RWPE2 (cell line): ENCODE measurements around the gene PLSCR4.

Experiments
- ATAC-seq: fragments of 200-7000 bp; cut with Tn5 transposase; 3 replicates; pipeline ENCODE4 v1.9.1; 2021; ENCODE audit warnings: low read depth
- DNase-seq: peaks from one replicate; pipeline ENCODE4 v3.0.0-alpha.2; 2020; ENCODE audit warnings: low spot score
- H3K27ac ChIP-seq: fragments of 450-650 bp; 2 replicates; pipeline ENCODE4 v1.5.1; 2017; ENCODE audit warnings: mild to moderate bottlenecking; ENCODE audit not compliant: poor library complexity, severe bottlenecking
- H3K27me3 ChIP-seq: fragments of 250-450 bp; sonication (Bioruptor Pico); 2 replicates; pipeline ENCODE4 v1.5.1; 2021; ENCODE audit warnings: mild to moderate bottlenecking, moderate library complexity; ENCODE audit not compliant: insufficient read depth, poor library complexity, severe bottlenecking
- H3K36me3 ChIP-seq: fragments of 250-450 bp; sonication (Bioruptor Pico); 2 replicates; pipeline ENCODE4 v1.5.1; 2020; ENCODE audit warnings: low read depth, mild to moderate bottlenecking, moderate library complexity
- H3K4me1 ChIP-seq: fragments of 250-450 bp; sonication (Bioruptor Pico); 2 replicates; pipeline ENCODE4 v1.5.1; 2021; ENCODE audit warnings: mild to moderate bottlenecking, moderate library complexity; ENCODE audit not compliant: insufficient read depth, poor library complexity, severe bottlenecking
- H3K4me3 ChIP-seq: fragments of 250-450 bp; sonication (Bioruptor Pico); 2 replicates; pipeline ENCODE4 v1.5.1; 2021; ENCODE audit warnings: mild to moderate bottlenecking, moderate library complexity; ENCODE audit not compliant: severe bottlenecking
- H3K9me3 ChIP-seq: fragments of 250-450 bp; sonication (Bioruptor Pico); 2 replicates; pipeline ENCODE4 v1.5.1; 2021; ENCODE audit warnings: mild to moderate bottlenecking, moderate library complexity; ENCODE audit not compliant: severe bottlenecking
- CTCF ChIP-seq: fragments of 450-650 bp; IDR thresholded peaks from one replicate; pipeline ENCODE4 v1.5.1; 2017; ENCODE audit warnings: mild to moderate bottlenecking, moderate library complexity; ENCODE audit not compliant: poor library complexity, severe bottlenecking

Gene PLSCR4

GRCh38 chr3:146165877-146166276, 85.0 kb downstream of the PLSCR4 start:
- H3K4me1 ChIP-seq = peaks cover 55% of the 10 kb centered on the region
- no peak for ATAC-seq

GRCh38 chr3:146164971-146165769, 85.7 kb downstream of the PLSCR4 start:
- H3K27ac ChIP-seq = peak overlapping the region; percentile 97
- H3K4me1 ChIP-seq = peaks cover 55% of the 10 kb centered on the region
- no peak for DNase-seq
- no peak for TF ChIP-seq CTCF
- 0 out of 2 replicates have a peak, but pooled peaks cover 3% of the 10 kb centered on the region for H3K36me3 ChIP-seq
- H3K9me3 ChIP-seq = no peaks in the 10 kb centered on the region
- no peak overlapping the region for H3K4me3 ChIP-seq
- H3K27me3 ChIP-seq = no peaks in the 10 kb centered on the region
- peak; percentile 13 for ATAC-seq

More at GRCh38 chr3:146165877-146166276, 85.0 kb downstream of the PLSCR4 start:
- Histone ChIP-seq H3K9me3 (no peaks in the 10 kb centered on the region), H3K4me3 (no peak overlapping the region), H3K36me3 (0 out of 2 replicates have a peak, but pooled peaks cover 3% of the 10 kb centered on the region), H3K27ac (peak overlapping the region; percentile 97), H3K27me3 (no peaks in the 10 kb centered on the region)
- no peak for TF ChIP-seq CTCF
- DNase-seq = no peak

GRCh38 chr3:146164506-146164905, 86.4 kb downstream of the PLSCR4 start:
- no peak for TF ChIP-seq CTCF
- no peak overlapping the region for H3K4me3 ChIP-seq
- 0 out of 2 replicates have a peak, but pooled peaks cover 6% of the 10 kb centered on the region for H3K36me3 ChIP-seq
- H3K9me3 ChIP-seq = no peaks in the 10 kb centered on the region
- DNase-seq = no peak
- ATAC-seq = no peak
- H3K27me3 ChIP-seq = no peaks in the 10 kb centered on the region
- peaks cover 55% of the 10 kb centered on the region for H3K4me1 ChIP-seq
- H3K27ac ChIP-seq = peak overlapping the region; percentile 97

- no peaks in the 10 kb centered on the region for H3K9me3 ChIP-seq
- H3K4me3 ChIP-seq = no peak overlapping the region
- H3K27ac ChIP-seq = peak overlapping the region; percentile 97
- no peak for DNase-seq
- peaks cover 55% of the 10 kb centered on the region for H3K4me1 ChIP-seq
- H3K36me3 ChIP-seq = 0 out of 2 replicates have a peak, but pooled peaks cover 10% of the 10 kb centered on the region
- no peak for ATAC-seq
- no peak for TF ChIP-seq CTCF
- no peaks in the 10 kb centered on the region for H3K27me3 ChIP-seq
Observed at GRCh38 chr3:146164071-146164470, 86.8 kb downstream of the PLSCR4 start.

DNA sequence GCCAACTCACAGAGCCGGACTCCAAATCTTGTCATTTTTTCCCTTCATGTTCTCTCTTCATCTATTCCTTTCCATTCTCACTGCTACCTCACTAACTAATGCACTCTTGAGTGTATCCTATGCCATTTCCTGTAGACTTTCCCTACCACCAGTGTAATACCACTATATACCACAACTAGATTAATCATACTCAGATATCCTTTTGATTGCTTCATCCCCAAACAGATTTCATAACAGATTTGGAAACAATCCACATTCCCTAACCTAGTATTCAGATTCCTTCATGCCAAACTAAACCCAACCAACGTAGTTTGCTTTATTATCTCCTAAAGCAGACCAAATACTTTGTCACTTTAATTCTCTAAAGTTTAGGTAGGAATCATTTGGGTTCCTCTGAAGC, 87.3 kb downstream of the PLSCR4 start:
- H3K9me3 ChIP-seq = no peaks in the 10 kb centered on the region
- H3K27ac ChIP-seq = peak overlapping the region; percentile 97
- H3K36me3 ChIP-seq = 0 out of 2 replicates have a peak, but pooled peaks cover 10% of the 10 kb centered on the region

More for the DNA sequence above, 87.3 kb downstream of the PLSCR4 start:
- peak; percentile 23 for TF ChIP-seq CTCF
- no peak for DNase-seq
- Histone ChIP-seq H3K4me3 (no peak overlapping the region), H3K27me3 (no peaks in the 10 kb centered on the region), H3K4me1 (peaks cover 55% of the 10 kb centered on the region)
- peak; percentile 47 for ATAC-seq
